Liver (tissue), 9 donors: ENCODE data around the gene RAMP2. TPM values are rescaled to one million over a fixed set of nuclear protein-coding genes. Genes with fewer than 3 reads are reported as not detected.

Source experiments
- DNase-seq: peaks from one replicate; pipeline ENCODE4 v3.0.0-alpha.2; 2017; ENCODE audit warnings: low spot score
- H3K27ac ChIP-seq, 2 donors: one replicate each; pipeline ENCODE4 v1.7.0; 2013; ENCODE audit warnings: inconsistent platforms in 2 of 2, low read length in 2 of 2, control low read depth in 1 of 2, low read depth in 1 of 2, mild to moderate bottlenecking in 1 of 2
- H3K27me3 ChIP-seq, 4 donors: one replicate each; pipeline versions ENCODE4 v1.6.1 to v1.7.0; 2013; ENCODE audit warnings: low read length in 3 of 4, inconsistent platforms in 1 of 4, mild to moderate bottlenecking in 1 of 4, moderate library complexity in 1 of 4; ENCODE audit not compliant: control insufficient read depth in 4 of 4, insufficient read depth in 4 of 4
- H3K36me3 ChIP-seq, 4 donors: one replicate each; pipeline versions ENCODE4 v1.6.1 to v1.7.0; 2013; ENCODE audit warnings: low read length in 3 of 4, mild to moderate bottlenecking in 3 of 4, low read depth in 1 of 4, moderate library complexity in 1 of 4; ENCODE audit not compliant: control insufficient read depth in 4 of 4, insufficient read depth in 3 of 4
- H3K4me1 ChIP-seq, 4 donors: one replicate each; pipeline versions ENCODE4 v1.6.1 to v1.7.0; 2013; ENCODE audit warnings: low read length in 3 of 4, mild to moderate bottlenecking in 3 of 4, moderate library complexity in 1 of 4; ENCODE audit not compliant: control insufficient read depth in 4 of 4, insufficient read depth in 4 of 4
- H3K4me3 ChIP-seq, 3 donors: one replicate each; pipeline versions ENCODE4 v1.6.1 to v1.7.0; 2013; ENCODE audit warnings: low read length in 3 of 3, control low read depth in 1 of 3, low read depth in 1 of 3, mild to moderate bottlenecking in 1 of 3
- H3K9ac ChIP-seq, 2 donors: one replicate each; pipeline ENCODE4 v1.7.0; 2013; ENCODE audit warnings: low read length in 2 of 2, mild to moderate bottlenecking in 2 of 2, moderate library complexity in 2 of 2, control low read depth in 1 of 2, low read depth in 1 of 2
- H3K9me3 ChIP-seq, 4 donors: one replicate each; pipeline versions ENCODE4 v1.6.1 to v1.7.0; 2013; ENCODE audit warnings: low read length in 3 of 4; ENCODE audit not compliant: control insufficient read depth in 4 of 4
- ATF3 ChIP-seq: IDR thresholded peaks from 2 replicates; pipeline ENCODE4 v1.6.1; 2016; ENCODE audit warnings: antibody characterized with exemption
- CTCF ChIP-seq: fragments of 150-350 bp; IDR thresholded peaks from 2 replicates; pipeline ENCODE4 v1.5.1; 2017; ENCODE audit warnings: improper control_type of control experiment, low read depth, low read length; ENCODE audit not compliant: missing input control
- EGR1 ChIP-seq, 2 donors: IDR thresholded peaks; 2 replicates each; pipeline ENCODE4 v1.6.1; 2016 to 2018; ENCODE audit warnings: antibody characterized with exemption in 2 of 2, low read depth in 2 of 2
- FOXA1 ChIP-seq: IDR thresholded peaks from 2 replicates; pipeline ENCODE4 v1.6.1; 2016; ENCODE audit warnings: antibody characterized with exemption
- FOXA2 ChIP-seq: IDR thresholded peaks from 2 replicates; pipeline ENCODE4 v1.6.1; 2016; ENCODE audit warnings: antibody characterized with exemption
- GABPA ChIP-seq, 2 donors: IDR thresholded peaks in 1 of 2; conservative IDR thresholded peaks in 1 of 2; 2 replicates each; pipeline ENCODE4 v1.6.1; 2016; ENCODE audit warnings: antibody characterized with exemption in 2 of 2, mild to moderate bottlenecking in 1 of 2, moderate library complexity in 1 of 2
- HNF4A ChIP-seq, 2 donors: conservative IDR thresholded peaks; 2 replicates each; pipeline ENCODE4 v1.6.1; 2016; ENCODE audit warnings: antibody characterized with exemption in 2 of 2, mild to moderate bottlenecking in 2 of 2
- HNF4G ChIP-seq: IDR thresholded peaks from 2 replicates; pipeline ENCODE4 v1.6.1; 2016; ENCODE audit warnings: antibody characterized with exemption
- JUND ChIP-seq, 2 donors: IDR thresholded peaks; 2 replicates each; pipeline ENCODE4 v1.6.1; 2016; ENCODE audit warnings: antibody characterized with exemption in 2 of 2
- MAX ChIP-seq: IDR thresholded peaks from 2 replicates; pipeline ENCODE4 v1.6.1; 2016; ENCODE audit warnings: antibody characterized with exemption
- NR2F2 ChIP-seq: IDR thresholded peaks from 2 replicates; pipeline ENCODE4 v1.6.1; 2016; ENCODE audit warnings: antibody characterized with exemption
- RAD21 ChIP-seq, 2 donors: IDR thresholded peaks; 2 replicates each; pipeline ENCODE4 v1.6.1; 2016; ENCODE audit warnings: antibody characterized with exemption in 2 of 2, mild to moderate bottlenecking in 2 of 2
- REST ChIP-seq: IDR thresholded peaks from 2 replicates; pipeline ENCODE4 v1.6.1; 2016; ENCODE audit warnings: antibody characterized with exemption, mild to moderate bottlenecking
- RXRA ChIP-seq, 2 donors: IDR thresholded peaks; 2 replicates each; pipeline ENCODE4 v1.6.1; 2017 to 2018; ENCODE audit warnings: antibody characterized with exemption in 2 of 2, mild to moderate bottlenecking in 1 of 2
- SP1 ChIP-seq: IDR thresholded peaks from 2 replicates; pipeline ENCODE4 v1.6.1; 2018; ENCODE audit warnings: antibody characterized with exemption, mild to moderate bottlenecking
- TAF1 ChIP-seq: conservative IDR thresholded peaks from 2 replicates; pipeline ENCODE4 v1.6.1; 2016; ENCODE audit warnings: antibody characterized with exemption, mild to moderate bottlenecking
- YY1 ChIP-seq: IDR thresholded peaks from 2 replicates; pipeline ENCODE4 v1.6.1; 2016; ENCODE audit warnings: antibody characterized with exemption, mild to moderate bottlenecking
- ZBTB33 ChIP-seq: IDR thresholded peaks from 2 replicates; pipeline ENCODE4 v1.6.1; 2016; ENCODE audit warnings: antibody characterized with exemption
- WGBS: extraction: QIAGEN DNeasy Blood & Tissue Kit; methylation state at CpG from one replicate; pipeline ENCODE4 v1.1.7; 2013; 5-methylcytosine and 5-hydroxymethylcytosine counted together
- polyA plus RNA-seq, 2 donors: library from polyadenylated mRNA; stranded (reverse) in 1 of 2; unstranded in 1 of 2; fragments of 200-250 nt in 1 of 2; fragments of >200 nt in 1 of 2; fragmentation: Nextera tagmentation in 1 of 2; extraction: Ambion mirVana in 1 of 2; gene quantifications; one replicate each; pipeline versions ENCODE4 v1.2.1 to v1.2.3, GENCODE V29; 2013 to 2015
- total RNA-seq, 2 donors: library from RNA; depleted of rRNA; stranded (reverse); fragments of >200 nt; gene quantifications; one replicate each; pipeline ENCODE4 v1.2.3, GENCODE V29; 2014
- donor health status: healthy.
- donor health status: healthy.
- donor health status: healthy.
- donor health status: healthy.
- donor health status: healthy.

Gene RAMP2
- total and polyA plus RNA-seq, 4 donors = 0.92 to 17.2 (median 5.1) TPM

GRCh38 chr17:42781639-42782165, 20.7 kb downstream of the RAMP2 start:
- peaks cover 0 to 6% (median 0%) of the 10 kb centered on the region in 4 donors for H3K27me3 ChIP-seq
- peaks cover 4 to 16% (median 10%) of the 10 kb centered on the region in 4 donors for H3K4me1 ChIP-seq
- 23% methylated on average over 10 of the region's 10 CpGs for WGBS

GRCh38 chr17:42782166-42783061, 21.4 kb downstream of the RAMP2 start:
- Histone ChIP-seq H3K27me3 (peaks cover 0 to 6% (median 0%) of the 10 kb centered on the region in 4 donors), H3K4me3 (no peak overlapping the region), H3K27ac (no peak overlapping the region), H3K9me3 (no peaks in the 10 kb centered on the region), H3K36me3 (peaks cover 2 to 23% (median 12%) of the 10 kb centered on the region in 4 donors), H3K4me1 (peaks cover 4 to 16% (median 10%) of the 10 kb centered on the region in 4 donors), H3K9ac (no peak overlapping the region)
- no peak for DNase-seq
- WGBS = 37% methylated on average over 29 of the region's 29 CpGs
- TF ChIP-seq SP1 (no peak), HNF4A (conservative IDR thresholded peaks at IDR 0.05) (no peak), FOXA1 (no peak), GABPA (IDR thresholded peaks at IDR 0.05 in 1 of 2, conservative IDR thresholded peaks at IDR 0.05 in 1 of 2) (no peak), ATF3 (no peak), REST (no peak), RXRA (IDR thresholded peaks at IDR 0.05) (no peak), YY1 (no peak), FOXA2 (no peak), RAD21 (IDR thresholded peaks at IDR 0.05) (no peak), JUND (IDR thresholded peaks at IDR 0.05) (no peak), NR2F2 (no peak), EGR1 (IDR thresholded peaks at IDR 0.05; ENCODE audit: low read depth in 2 of 2) (no peak), ZBTB33 (no peak), HNF4G (no peak), TAF1 (no peak), MAX (no peak), CTCF (no peak)

More at GRCh38 chr17:42781639-42782165, 20.7 kb downstream of the RAMP2 start:
- peaks cover 2 to 28% (median 12%) of the 10 kb centered on the region in 4 donors for H3K36me3 ChIP-seq
- no peak overlapping the region for H3K4me3 ChIP-seq
- DNase-seq = no peak
- H3K9me3 ChIP-seq = no peaks in the 10 kb centered on the region
- H3K27ac ChIP-seq = no peak overlapping the region
- TF ChIP-seq YY1 (no peak), HNF4A (conservative IDR thresholded peaks at IDR 0.05) (no peak)
- no peak overlapping the region for H3K9ac ChIP-seq
